Uterus (tissue), 4 donors: ENCODE data around the gene DGKG. TPM values are rescaled to one million over a fixed set of nuclear protein-coding genes. Genes with fewer than 3 reads are reported as not detected.

Experiments used
- DNase-seq, 2 donors: peaks; one replicate each; pipeline ENCODE4 v3.0.0-alpha.2; 2019 to 2020
- H3K27ac ChIP-seq, 2 donors: fragments of 200-600 bp; sonication (generic); 1 replicate in 1 of 2; 2 replicates in 1 of 2; pipeline ENCODE4 v1.5.1; 2016 to 2018
- H3K27me3 ChIP-seq, 2 donors: fragments of 200-600 bp; sonication (generic); one replicate each; pipeline ENCODE4 v1.5.1; 2018 to 2019; ENCODE audit warnings: control low read depth in 1 of 2
- H3K36me3 ChIP-seq, 2 donors: fragments of 200-600 bp; sonication (generic); one replicate each; pipeline ENCODE4 v1.5.1; 2019; ENCODE audit warnings: control low read depth in 1 of 2
- H3K4me1 ChIP-seq, 2 donors: fragments of 200-600 bp; sonication (generic); one replicate each; pipeline ENCODE4 v1.5.1; 2018 to 2019; ENCODE audit warnings: control low read depth in 1 of 2
- H3K4me3 ChIP-seq, 2 donors: fragments of 200-600 bp; sonication (generic); 1 replicate in 1 of 2; 2 replicates in 1 of 2; pipeline ENCODE4 v1.5.1; 2018 to 2019; ENCODE audit warnings: mild to moderate bottlenecking in 1 of 2
- H3K9me3 ChIP-seq, 2 donors: fragments of 200-600 bp; sonication (generic); one replicate each; pipeline ENCODE4 v1.5.1; 2019; ENCODE audit warnings: control low read depth in 1 of 2
- POLR2A ChIP-seq, 2 donors: fragments of 450-650 bp; IDR thresholded peaks; one replicate each; pipeline ENCODE4 v1.6.1; 2016; ENCODE audit warnings: antibody characterized with exemption in 2 of 2, mild to moderate bottlenecking in 1 of 2, moderate library complexity in 1 of 2
- intact Hi-C: fragments of 100-400 bp; cut with DNase I; formaldehyde crosslinking; loops from one replicate; pipeline ENCODE4 v1.15.1; 2023; ENCODE audit warnings: low total_unique reads
- total RNA-seq, 4 donors: library from RNA; depleted of rRNA in 3 of 4; stranded (reverse); fragments of >200 nt in 3 of 4; gene quantifications; one replicate each; pipeline versions ENCODE4 v1.1.0 to v1.2.4, GENCODE V29; 2014 to 2023
- TF ChIP-seq, protein P1 (sequence below), 4 experiments: fragments of 200-600 bp in 2 of 4; fragments of 450-650 bp in 2 of 4; sonication (generic) in 2 of 4; IDR thresholded peaks; one replicate each; pipeline ENCODE4 v1.5.1; 2016 to 2019; ENCODE audit warnings: antibody characterized with exemption in 4 of 4, mild to moderate bottlenecking in 2 of 4, moderate library complexity in 1 of 4
- donor health status: DM: yes; HTN: yes; CAD: no.

Gene DGKG
- total RNA-seq, 4 donors from 2014 or later: 1.9 to 10.8 (median 6.7) TPM

DNA sequence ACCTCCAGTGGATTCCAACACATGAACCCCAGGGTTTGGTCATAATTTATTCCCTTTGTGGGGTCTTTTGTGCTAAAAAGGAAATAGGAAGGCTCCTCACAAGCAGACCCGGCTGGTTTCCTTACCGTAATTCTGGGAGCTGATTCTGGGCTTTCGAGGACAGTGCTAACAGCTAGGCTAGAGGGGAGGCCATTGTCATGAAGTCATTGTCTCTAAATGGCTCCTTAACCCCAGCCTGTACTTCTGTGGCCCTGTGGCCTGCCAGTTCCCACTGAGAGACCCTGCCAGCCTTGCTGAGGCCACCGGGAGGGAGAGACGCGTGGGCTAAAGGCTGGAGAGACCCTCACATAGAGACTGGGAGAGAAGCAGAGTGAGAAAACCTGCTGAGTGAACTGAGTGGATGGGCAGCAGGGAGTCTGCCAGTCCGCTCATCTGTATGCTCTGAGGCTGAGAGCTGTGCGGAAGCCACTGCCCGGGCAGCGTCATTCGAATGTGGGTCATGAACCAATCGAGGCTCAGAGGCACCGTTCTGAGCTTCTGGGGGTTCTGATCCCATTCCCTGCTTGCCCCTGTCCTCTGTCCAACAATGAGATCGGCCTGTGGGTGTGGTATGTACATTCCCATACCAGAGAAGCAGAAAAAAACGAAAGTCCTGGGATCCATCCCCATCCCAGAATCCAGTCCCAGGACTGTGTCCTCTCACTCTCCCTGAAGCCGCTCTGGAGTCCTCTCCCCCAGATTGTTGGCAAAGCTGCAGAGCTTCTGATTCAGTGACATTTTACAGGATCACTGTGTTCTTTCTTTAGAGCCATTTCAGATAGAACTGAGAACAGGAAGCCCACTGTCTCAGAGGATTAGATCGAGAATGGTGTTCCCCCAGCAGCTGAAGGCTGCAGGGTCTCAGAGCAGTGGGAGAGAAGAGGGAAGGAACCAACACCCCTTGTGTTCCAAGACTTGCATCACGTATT, 21.3 kb upstream of the DGKG start:
- H3K9me3 ChIP-seq: no peaks in the 10 kb centered on the region
- no peak for DNase-seq
- no peaks in the 10 kb centered on the region for H3K27me3 ChIP-seq
- no peak overlapping the region for H3K27ac ChIP-seq
- H3K4me3 ChIP-seq: no peak overlapping the region
- no peaks in the 10 kb centered on the region for H3K36me3 ChIP-seq
- no peak for TF ChIP-seq POLR2A (IDR thresholded peaks at IDR 0.05)
- TF ChIP-seq, protein P1, sequence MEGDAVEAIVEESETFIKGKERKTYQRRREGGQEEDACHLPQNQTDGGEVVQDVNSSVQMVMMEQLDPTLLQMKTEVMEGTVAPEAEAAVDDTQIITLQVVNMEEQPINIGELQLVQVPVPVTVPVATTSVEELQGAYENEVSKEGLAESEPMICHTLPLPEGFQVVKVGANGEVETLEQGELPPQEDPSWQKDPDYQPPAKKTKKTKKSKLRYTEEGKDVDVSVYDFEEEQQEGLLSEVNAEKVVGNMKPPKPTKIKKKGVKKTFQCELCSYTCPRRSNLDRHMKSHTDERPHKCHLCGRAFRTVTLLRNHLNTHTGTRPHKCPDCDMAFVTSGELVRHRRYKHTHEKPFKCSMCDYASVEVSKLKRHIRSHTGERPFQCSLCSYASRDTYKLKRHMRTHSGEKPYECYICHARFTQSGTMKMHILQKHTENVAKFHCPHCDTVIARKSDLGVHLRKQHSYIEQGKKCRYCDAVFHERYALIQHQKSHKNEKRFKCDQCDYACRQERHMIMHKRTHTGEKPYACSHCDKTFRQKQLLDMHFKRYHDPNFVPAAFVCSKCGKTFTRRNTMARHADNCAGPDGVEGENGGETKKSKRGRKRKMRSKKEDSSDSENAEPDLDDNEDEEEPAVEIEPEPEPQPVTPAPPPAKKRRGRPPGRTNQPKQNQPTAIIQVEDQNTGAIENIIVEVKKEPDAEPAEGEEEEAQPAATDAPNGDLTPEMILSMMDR (IDR thresholded peaks at IDR 0.05): no peak
- intact Hi-C loops: no loop called here
- no peaks in the 10 kb centered on the region for H3K4me1 ChIP-seq

DNA sequence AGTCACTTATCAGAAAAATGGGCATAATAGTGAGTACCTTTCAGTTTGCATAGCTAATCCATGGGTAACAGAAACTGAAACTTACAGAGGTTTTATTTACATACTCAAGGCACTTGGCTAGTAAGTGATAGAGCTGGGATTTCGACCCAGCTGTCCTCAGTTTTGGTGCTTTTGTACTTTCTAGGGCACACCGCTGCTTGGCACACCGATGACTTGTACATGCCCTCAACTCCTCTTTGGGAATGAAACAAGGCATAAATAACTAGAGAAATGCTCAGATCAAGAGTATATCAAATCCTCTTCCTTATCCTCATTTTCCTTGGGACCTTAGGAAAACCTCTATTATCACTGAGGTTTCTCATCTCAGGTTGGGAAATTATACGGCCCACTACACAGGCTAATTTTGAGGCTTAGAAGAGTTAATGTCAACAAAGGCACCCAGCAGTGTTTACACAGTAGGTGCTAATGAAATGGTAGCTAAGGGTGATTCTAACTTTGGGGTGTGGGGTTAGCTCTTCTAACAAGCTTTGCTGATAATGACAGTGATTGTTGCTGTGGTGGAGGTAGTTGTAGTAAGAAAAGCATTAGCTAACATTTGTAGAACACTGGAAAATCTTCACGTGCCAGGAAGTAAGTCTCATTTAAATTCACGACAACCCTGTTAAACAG, 20.3 kb upstream of the DGKG start:
- no peak overlapping the region for H3K4me3 ChIP-seq
- no peaks in the 10 kb centered on the region for H3K9me3 ChIP-seq
- H3K4me1 ChIP-seq: no peaks in the 10 kb centered on the region
- intact Hi-C loops: no loop called here
- H3K36me3 ChIP-seq: no peaks in the 10 kb centered on the region
- no peaks in the 10 kb centered on the region for H3K27me3 ChIP-seq
- TF ChIP-seq, protein P1 (IDR thresholded peaks at IDR 0.05): no peak
- no peak for TF ChIP-seq POLR2A (IDR thresholded peaks at IDR 0.05)
- DNase-seq: no peak
- H3K27ac ChIP-seq: no peak overlapping the region

DNA sequence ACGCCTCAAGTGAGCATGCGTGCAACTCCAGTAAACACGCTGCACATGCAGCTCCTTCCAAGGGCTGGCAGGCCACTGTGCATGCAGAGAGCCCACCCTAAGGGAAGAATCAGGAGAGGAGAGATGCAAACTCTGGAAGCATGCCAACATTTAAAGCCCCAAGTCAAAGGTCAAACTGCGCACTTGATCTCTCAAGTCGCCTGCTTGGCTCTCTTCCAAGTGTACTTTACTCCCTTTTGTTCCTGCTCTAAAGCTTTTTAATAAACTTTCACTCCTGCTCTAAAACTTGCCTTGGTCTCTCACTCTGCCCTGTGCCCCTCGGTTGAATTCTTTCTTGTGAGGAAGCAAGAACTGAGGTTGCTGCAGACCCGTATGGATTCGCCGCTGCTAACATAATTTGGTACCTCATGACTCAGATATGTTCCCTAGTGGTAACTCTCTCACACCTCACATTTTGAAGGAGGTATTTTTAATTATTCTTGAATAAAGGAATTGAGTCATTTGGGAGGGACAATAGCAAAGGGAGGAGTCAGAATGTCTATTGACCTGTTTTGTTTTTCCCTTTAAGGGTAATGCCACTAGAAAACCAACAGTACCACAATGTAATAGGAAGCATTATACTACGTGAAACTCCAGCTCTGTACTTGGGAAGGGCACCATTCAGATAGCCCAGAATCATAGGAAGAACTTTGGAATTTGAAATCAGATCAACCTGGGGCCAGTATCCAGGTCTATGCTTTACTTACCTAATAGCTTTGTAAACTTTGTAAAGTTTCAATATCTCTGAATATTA, 19.6 kb upstream of the DGKG start:
- Histone ChIP-seq H3K4me3 (no peak overlapping the region), H3K36me3 (no peaks in the 10 kb centered on the region), H3K9me3 (no peaks in the 10 kb centered on the region), H3K4me1 (no peaks in the 10 kb centered on the region), H3K27ac (no peak overlapping the region), H3K27me3 (no peaks in the 10 kb centered on the region)
- intact Hi-C loops: no loop called here
- TF ChIP-seq, protein P1 (IDR thresholded peaks at IDR 0.05): no peak
- no peak for TF ChIP-seq POLR2A (IDR thresholded peaks at IDR 0.05)
- no peak for DNase-seq

DNA sequence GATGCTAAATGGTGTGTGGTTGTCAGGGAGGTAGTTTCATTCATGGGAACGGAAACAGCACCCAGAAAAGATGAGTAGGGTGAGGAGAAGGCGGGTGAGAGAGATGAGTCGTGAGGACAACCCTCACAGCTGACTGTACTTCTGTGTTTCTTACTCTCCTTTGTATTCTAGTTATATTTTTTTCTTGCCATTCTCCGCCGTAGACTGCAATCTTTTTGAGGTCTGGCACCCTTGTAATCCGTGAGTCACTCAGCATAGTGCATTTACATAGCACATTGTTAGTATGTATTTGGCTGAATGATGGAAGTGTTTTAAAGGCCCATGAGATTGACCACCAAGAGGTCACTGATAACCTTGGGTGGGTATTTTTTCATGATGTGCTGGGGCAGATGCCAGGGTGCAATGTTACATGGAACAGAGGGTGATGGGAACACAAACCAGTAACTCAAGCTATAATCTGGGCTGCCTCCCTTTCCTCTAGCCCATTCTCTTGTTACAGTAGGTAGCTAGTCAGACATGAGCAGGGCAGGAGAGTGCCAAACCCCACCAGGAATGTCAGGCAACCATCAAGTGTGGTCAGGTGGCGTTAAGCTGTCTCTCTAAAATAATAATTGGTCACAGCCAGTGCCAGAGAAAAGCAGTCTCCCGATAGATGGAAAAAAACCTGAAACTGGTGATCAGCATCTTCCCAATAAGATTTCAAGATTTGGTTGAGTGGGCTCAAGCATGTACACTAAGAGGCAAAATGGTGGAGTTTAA, 18.8 kb upstream of the DGKG start:
- Histone ChIP-seq H3K4me3 (no peak overlapping the region), H3K9me3 (no peaks in the 10 kb centered on the region), H3K4me1 (no peaks in the 10 kb centered on the region), H3K27ac (no peak overlapping the region), H3K27me3 (no peaks in the 10 kb centered on the region), H3K36me3 (no peaks in the 10 kb centered on the region)
- intact Hi-C loops: no loop called here
- TF ChIP-seq, protein P1 (IDR thresholded peaks at IDR 0.05): no peak
- no peak for TF ChIP-seq POLR2A (IDR thresholded peaks at IDR 0.05)
- DNase-seq: no peak
